Caco-2 (cell line): Measurements from ENCODE around the gene FAS. TPM values are rescaled to one million over a fixed set of nuclear protein-coding genes. Genes with fewer than 3 reads are reported as not detected.

Experiments
- BruUV-seq: library from RNA; stranded (reverse); fragments of 400-500 nt; replicated peaks from 2 replicates; lab custom pipeline; 2021; lab: Mats Ljungman, UMichigan
- CTCF ChIA-PET: fragments of 300-600 bp; sonication (Branson Sonifier 250); formaldehyde crosslinking; loops from one replicate; lab custom pipeline; 2022; ENCODE audit warnings: antibody characterized with exemption; lab: Charles Lee
- POLR2A ChIA-PET: fragments of 300-600 bp; sonication (Branson Sonifier 250); formaldehyde crosslinking; loops from one replicate; lab custom pipeline; 2022; ENCODE audit warnings: antibody characterized with exemption; lab: Charles Lee
- DNase-seq, 2 experiments: peaks; one replicate each; pipeline versions ENCODE4 v3.0.0 to v3.0.0-alpha.2; 2020 to 2022
- H3K27me3 ChIP-seq: replicated peaks from 2 replicates; pipeline ENCODE4 v1.6.0; 2011; ENCODE audit warnings: low read length; ENCODE audit not compliant: control insufficient read depth, insufficient read depth
- H3K36me3 ChIP-seq: 2 replicates; pipeline ENCODE4 v1.5.1; 2011; ENCODE audit warnings: low read length; ENCODE audit not compliant: control insufficient read depth, insufficient read depth
- H3K4me1 ChIP-seq: fragments of 250-450 bp; sonication (Bioruptor Pico); 2 replicates; pipeline ENCODE4 v1.5.1; 2020; ENCODE audit warnings: mild to moderate bottlenecking
- H3K4me3 ChIP-seq: 2 replicates; pipeline ENCODE4 v1.5.1; 2011; ENCODE audit warnings: low read depth, mild to moderate bottlenecking, control low read depth, low read length
- H3K9me3 ChIP-seq: fragments of 250-450 bp; sonication (Bioruptor Pico); 2 replicates; pipeline ENCODE4 v1.5.1; 2020; ENCODE audit warnings: mild to moderate bottlenecking, moderate library complexity
- H3K27ac Mint-ChIP-seq: one replicate; pipeline ENCODE4 v1.8.0; 2022; ENCODE audit warnings: mixed read lengths; ENCODE audit not compliant: unreplicated experiment
- H3K27me3 Mint-ChIP-seq: one replicate; pipeline ENCODE4 v1.8.0; 2022; ENCODE audit warnings: mixed read lengths; ENCODE audit not compliant: insufficient read depth, unreplicated experiment
- H3K36me3 Mint-ChIP-seq: one replicate; pipeline ENCODE4 v1.8.0; 2022; ENCODE audit warnings: mild to moderate bottlenecking, mixed read lengths; ENCODE audit not compliant: insufficient read depth, unreplicated experiment
- H3K4me1 Mint-ChIP-seq: one replicate; pipeline ENCODE4 v1.8.0; 2022; ENCODE audit warnings: low read depth, mixed read lengths; ENCODE audit not compliant: unreplicated experiment
- H3K4me3 Mint-ChIP-seq: one replicate; pipeline ENCODE4 v1.8.0; 2022; ENCODE audit warnings: mild to moderate bottlenecking, moderate library complexity, mixed read lengths; ENCODE audit not compliant: unreplicated experiment
- H3K9me3 Mint-ChIP-seq: one replicate; pipeline ENCODE4 v1.8.0; 2022; ENCODE audit warnings: mixed read lengths; ENCODE audit not compliant: unreplicated experiment
- intact Hi-C: fragments of 100-400 bp; cut with micrococcal nuclease; formaldehyde crosslinking; loops from one replicate; pipeline ENCODE4 v1.10.0; 2022; ENCODE audit not compliant: unreplicated experiment
- total RNA-seq: library from RNA; stranded (reverse); gene quantifications from 2 replicates; pipeline ENCODE4 v1.2.3, GENCODE V29; 2022
- TF ChIP-seq, protein P1 (sequence below), 2 experiments: fragments of 200-600 bp in 1 of 2; IDR thresholded peaks; 1 replicate in 1 of 2; 2 replicates in 1 of 2; pipeline versions ENCODE4 v1.5.1 to v1.8.0; 2011 to 2022; ENCODE audit warnings: antibody characterized with exemption in 1 of 2, control low read depth in 1 of 2, inconsistent platforms in 1 of 2, low read depth in 1 of 2, low read length in 1 of 2, mild to moderate bottlenecking in 1 of 2, moderate library complexity in 1 of 2; ENCODE audit not compliant: insufficient read depth in 1 of 2, severe bottlenecking in 1 of 2, unreplicated experiment in 1 of 2

The FAS gene
- total RNA-seq, 1 experiment from 2014 or later = not detected

GRCh38 chr10:88962336-88962735 lies 28.3 kb upstream of the FAS start:
- TF ChIP-seq, protein P1, sequence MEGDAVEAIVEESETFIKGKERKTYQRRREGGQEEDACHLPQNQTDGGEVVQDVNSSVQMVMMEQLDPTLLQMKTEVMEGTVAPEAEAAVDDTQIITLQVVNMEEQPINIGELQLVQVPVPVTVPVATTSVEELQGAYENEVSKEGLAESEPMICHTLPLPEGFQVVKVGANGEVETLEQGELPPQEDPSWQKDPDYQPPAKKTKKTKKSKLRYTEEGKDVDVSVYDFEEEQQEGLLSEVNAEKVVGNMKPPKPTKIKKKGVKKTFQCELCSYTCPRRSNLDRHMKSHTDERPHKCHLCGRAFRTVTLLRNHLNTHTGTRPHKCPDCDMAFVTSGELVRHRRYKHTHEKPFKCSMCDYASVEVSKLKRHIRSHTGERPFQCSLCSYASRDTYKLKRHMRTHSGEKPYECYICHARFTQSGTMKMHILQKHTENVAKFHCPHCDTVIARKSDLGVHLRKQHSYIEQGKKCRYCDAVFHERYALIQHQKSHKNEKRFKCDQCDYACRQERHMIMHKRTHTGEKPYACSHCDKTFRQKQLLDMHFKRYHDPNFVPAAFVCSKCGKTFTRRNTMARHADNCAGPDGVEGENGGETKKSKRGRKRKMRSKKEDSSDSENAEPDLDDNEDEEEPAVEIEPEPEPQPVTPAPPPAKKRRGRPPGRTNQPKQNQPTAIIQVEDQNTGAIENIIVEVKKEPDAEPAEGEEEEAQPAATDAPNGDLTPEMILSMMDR (IDR thresholded peaks at IDR 0.05; ENCODE audit: insufficient read depth in 1 of 2, low read depth in 1 of 2, low read length in 1 of 2, severe bottlenecking in 1 of 2, unreplicated experiment in 1 of 2) = no peak
- Mint-ChIP-seq H3K4me1 (no peaks in the 10 kb centered on the region), H3K27ac (no peak overlapping the region), H3K27me3 (peaks cover 4% of the 10 kb centered on the region), H3K36me3 (no peaks in the 10 kb centered on the region), H3K4me3 (no peak overlapping the region), H3K9me3 (no peaks in the 10 kb centered on the region)
- no peaks in the 10 kb centered on the region for H3K27me3 ChIP-seq
- H3K9me3 ChIP-seq = no peaks in the 10 kb centered on the region
- no peaks in the 10 kb centered on the region for H3K4me1 ChIP-seq
- no peak for DNase-seq
- H3K4me3 ChIP-seq = no peak overlapping the region
- no peaks in the 10 kb centered on the region for H3K36me3 ChIP-seq
- ChIA-PET CTCF (no interaction called here), POLR2A (no interaction called here)
- no TSS peak for BruUV-seq
- intact Hi-C loops = no loop called here

DNA sequence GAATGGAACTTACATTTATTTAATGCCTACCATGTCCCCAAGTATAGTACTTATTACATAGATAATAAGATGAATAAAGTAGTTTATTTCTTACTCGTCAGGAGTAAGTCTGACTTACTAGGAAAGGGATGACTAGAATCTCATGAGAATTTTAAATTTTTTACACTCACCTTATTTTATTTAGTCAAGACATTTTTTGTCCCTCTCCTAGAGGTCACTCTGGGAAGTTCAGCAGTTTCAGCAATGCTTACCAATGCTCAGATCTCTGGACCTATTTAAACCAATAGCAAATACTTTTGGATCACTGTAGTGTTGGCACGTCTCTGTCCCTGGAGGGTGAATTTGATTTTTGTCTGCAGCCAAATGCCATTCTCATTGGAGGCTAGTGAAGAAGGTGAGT lies 27.3 kb upstream of the FAS start:
- Mint-ChIP-seq H3K4me3 (no peak overlapping the region), H3K27me3 (peaks cover 4% of the 10 kb centered on the region), H3K27ac (no peak overlapping the region), H3K9me3 (no peaks in the 10 kb centered on the region), H3K36me3 (no peaks in the 10 kb centered on the region), H3K4me1 (no peaks in the 10 kb centered on the region)
- H3K27me3 ChIP-seq = no peaks in the 10 kb centered on the region
- DNase-seq = no peak
- ChIA-PET POLR2A (no interaction called here), CTCF (no interaction called here)
- H3K9me3 ChIP-seq = no peaks in the 10 kb centered on the region
- H3K4me1 ChIP-seq = no peaks in the 10 kb centered on the region
- no peaks in the 10 kb centered on the region for H3K36me3 ChIP-seq
- no peak overlapping the region for H3K4me3 ChIP-seq
- TF ChIP-seq, protein P1 (IDR thresholded peaks at IDR 0.05; ENCODE audit: insufficient read depth in 1 of 2, low read depth in 1 of 2, low read length in 1 of 2, severe bottlenecking in 1 of 2, unreplicated experiment in 1 of 2) = peak in 1 of 2 experiments; percentile 12
- BruUV-seq = no TSS peak
- intact Hi-C loops = no loop called here

- Histone ChIP-seq H3K27me3 (no peaks in the 10 kb centered on the region), H3K36me3 (no peaks in the 10 kb centered on the region), H3K4me1 (no peaks in the 10 kb centered on the region), H3K9me3 (no peaks in the 10 kb centered on the region), H3K4me3 (no peak overlapping the region)
- POLR2A ChIA-PET = no interaction called here
- Mint-ChIP-seq H3K27me3 (peaks cover 4% of the 10 kb centered on the region), H3K36me3 (no peaks in the 10 kb centered on the region), H3K4me3 (no peak overlapping the region), H3K4me1 (no peaks in the 10 kb centered on the region), H3K9me3 (no peaks in the 10 kb centered on the region), H3K27ac (no peak overlapping the region)
- CTCF ChIA-PET = no interaction called here
- intact Hi-C loops = no loop called here
- DNase-seq = no peak
- BruUV-seq = no TSS peak
- TF ChIP-seq, protein P1 (IDR thresholded peaks at IDR 0.05; ENCODE audit: insufficient read depth in 1 of 2, low read depth in 1 of 2, low read length in 1 of 2, severe bottlenecking in 1 of 2, unreplicated experiment in 1 of 2) = no peak
These were observed 26.2 kb upstream of the FAS start for GRCh38 chr10:88964360-88964759.
